ENCODE data around the gene SF3A1.

DNA sequence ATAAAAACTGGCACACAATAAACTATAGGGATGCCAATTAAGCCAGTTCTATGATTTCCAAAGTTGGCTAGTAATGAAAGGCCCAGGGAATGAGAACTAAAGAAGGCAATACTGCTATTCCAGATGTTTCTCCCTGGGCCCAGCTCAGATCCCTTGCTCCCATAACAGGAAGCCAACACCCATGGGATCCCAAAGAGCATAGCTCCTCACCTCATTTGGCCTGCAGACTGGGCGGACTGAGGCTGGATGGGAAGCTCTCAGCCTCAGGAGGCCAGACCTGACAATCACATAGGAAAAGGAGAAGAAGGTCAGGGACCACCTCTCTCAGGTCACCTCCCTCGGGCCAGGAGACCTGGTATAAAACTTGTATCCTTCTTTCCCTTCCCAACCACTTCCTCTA lies 35.2 kb downstream of the SF3A1 start:
- TF ChIP-seq, protein P1, sequence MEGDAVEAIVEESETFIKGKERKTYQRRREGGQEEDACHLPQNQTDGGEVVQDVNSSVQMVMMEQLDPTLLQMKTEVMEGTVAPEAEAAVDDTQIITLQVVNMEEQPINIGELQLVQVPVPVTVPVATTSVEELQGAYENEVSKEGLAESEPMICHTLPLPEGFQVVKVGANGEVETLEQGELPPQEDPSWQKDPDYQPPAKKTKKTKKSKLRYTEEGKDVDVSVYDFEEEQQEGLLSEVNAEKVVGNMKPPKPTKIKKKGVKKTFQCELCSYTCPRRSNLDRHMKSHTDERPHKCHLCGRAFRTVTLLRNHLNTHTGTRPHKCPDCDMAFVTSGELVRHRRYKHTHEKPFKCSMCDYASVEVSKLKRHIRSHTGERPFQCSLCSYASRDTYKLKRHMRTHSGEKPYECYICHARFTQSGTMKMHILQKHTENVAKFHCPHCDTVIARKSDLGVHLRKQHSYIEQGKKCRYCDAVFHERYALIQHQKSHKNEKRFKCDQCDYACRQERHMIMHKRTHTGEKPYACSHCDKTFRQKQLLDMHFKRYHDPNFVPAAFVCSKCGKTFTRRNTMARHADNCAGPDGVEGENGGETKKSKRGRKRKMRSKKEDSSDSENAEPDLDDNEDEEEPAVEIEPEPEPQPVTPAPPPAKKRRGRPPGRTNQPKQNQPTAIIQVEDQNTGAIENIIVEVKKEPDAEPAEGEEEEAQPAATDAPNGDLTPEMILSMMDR (conservative IDR thresholded peaks at IDR 0.05 in 1 of 2, IDR thresholded peaks at IDR 0.05 in 1 of 2; ENCODE audit: extremely low read depth in 1 of 2, insufficient read depth in 1 of 2, low read depth in 1 of 2, low read length in 2 of 2) = no peak
- TF ChIP-seq EZH2 (IDR thresholded peaks at IDR 0.05; ENCODE audit: borderline replicate concordance, low read length) = no peak

Data from mammary epithelial cell (primary cell).